HCT116 (cell line): Measurements from ENCODE around the gene RAB40C. TPM values are rescaled to one million over a fixed set of nuclear protein-coding genes. Genes with fewer than 3 reads are reported as not detected.

Source experiments
- ATAC-seq: fragments of 200-7000 bp; cut with Tn5 transposase; 2 replicates; pipeline ENCODE4 v1.9.1; 2020; ENCODE audit warnings: mild to moderate bottlenecking, moderate library complexity
- BruUV-seq: library from RNA; stranded (reverse); fragments of 400-500 nt; replicated peaks from 2 replicates; lab custom pipeline; 2021; lab: Mats Ljungman, UMichigan
- CTCF ChIA-PET: fragments of 300-600 bp; sonication (Branson Sonifier 250); formaldehyde crosslinking; loops from one replicate; lab custom pipeline; 2021; ENCODE audit warnings: antibody characterized with exemption; lab: Charles Lee
- POLR2A ChIA-PET: fragments of 300-600, 350-600 bp; sonication (Branson Sonifier 250); formaldehyde crosslinking; loops from one replicate; lab custom pipeline; 2021; ENCODE audit warnings: antibody characterized with exemption; lab: Charles Lee
- RAD21 ChIA-PET, 2 experiments: fragments of 300-600 bp; sonication (Branson Sonifier 250); formaldehyde crosslinking; loops; one replicate each; lab custom pipeline; 2023; ENCODE audit warnings: low total read pairs in 2 of 2; ENCODE audit not compliant: uncharacterized antibody in 2 of 2, unreplicated experiment in 2 of 2, low non-redundant PET in 1 of 2; lab: Charles Lee
- DNase-seq: peaks from one replicate; pipeline ENCODE4 v3.0.0-alpha.2; 2010; ENCODE audit warnings: low read depth, low spot score
- H2AFZ ChIP-seq: fragments of 200-600 bp; shearing (Covaris generic), sonication (generic); 2 replicates; pipeline ENCODE4 v1.6.1; 2017; ENCODE audit warnings: low read depth, mixed run types, mixed read lengths, antibody characterized with exemption, low read length; ENCODE audit not compliant: poor library complexity, severe bottlenecking
- H3K27ac ChIP-seq: 2 replicates; pipeline ENCODE4 v1.5.1; 2012; ENCODE audit warnings: low read depth, low read length
- H3K27me3 ChIP-seq: fragments of 200-600 bp; sonication (generic); 2 replicates; pipeline ENCODE4 v1.6.1; 2016; ENCODE audit warnings: mixed run types, low read length, mixed read lengths; ENCODE audit not compliant: insufficient read depth
- H3K36me3 ChIP-seq, 2 experiments: fragments of 200-500 bp in 1 of 2; fragments of 200-600 bp in 1 of 2; sonication (Bioruptor generic) in 1 of 2; sonication (generic) in 1 of 2; 2 replicates each; pipeline versions ENCODE4 v1.5.1 to v1.6.1; 2014 to 2016; ENCODE audit warnings: low read length in 2 of 2, inconsistent platforms in 1 of 2, mixed read lengths in 1 of 2, mixed run types in 1 of 2; ENCODE audit not compliant: insufficient read depth in 2 of 2, control insufficient read depth in 1 of 2
- H3K4me1 ChIP-seq, 2 experiments: fragments of 200-600 bp in 1 of 2; sonication (generic) in 1 of 2; 2 replicates each; pipeline versions ENCODE4 v1.5.1 to v1.6.1; 2012 to 2017; ENCODE audit warnings: low read length in 2 of 2, inconsistent platforms in 1 of 2, mild to moderate bottlenecking in 1 of 2, mixed read lengths in 1 of 2, mixed run types in 1 of 2, moderate library complexity in 1 of 2; ENCODE audit not compliant: insufficient read depth in 2 of 2, control insufficient read depth in 1 of 2
- H3K4me2 ChIP-seq: fragments of 200-600 bp; sonication (generic); 2 replicates; pipeline ENCODE4 v1.6.1; 2017; ENCODE audit warnings: mixed run types, low read length, mixed read lengths
- H3K4me3 ChIP-seq, 2 experiments: fragments of 200-600 bp in 1 of 2; sonication (generic) in 1 of 2; replicated peaks in 1 of 2; 2 replicates each; pipeline ENCODE4 v1.5.1; 2011 to 2016; ENCODE audit warnings: low read length in 2 of 2, control low read depth in 1 of 2, low read depth in 1 of 2, mild to moderate bottlenecking in 1 of 2, mixed read lengths in 1 of 2, mixed run types in 1 of 2
- H3K79me2 ChIP-seq: fragments of 200-600 bp; sonication (generic); 2 replicates; pipeline ENCODE4 v1.6.1; 2017; ENCODE audit warnings: mild to moderate bottlenecking, mixed run types, low read length, moderate library complexity, mixed read lengths; ENCODE audit not compliant: insufficient read depth
- H3K9ac ChIP-seq: fragments of 200-600 bp; sonication (generic); 2 replicates; pipeline ENCODE4 v1.6.1; 2016; ENCODE audit warnings: low read length, mixed read lengths
- H3K9me2 ChIP-seq: fragments of 200-600 bp; sonication (generic), shearing (Covaris generic); 2 replicates; pipeline ENCODE4 v1.6.1; 2017; ENCODE audit warnings: mixed run types, mild to moderate bottlenecking, moderate library complexity; ENCODE audit not compliant: insufficient read depth
- H3K9me3 ChIP-seq, 2 experiments: fragments of 200-500 bp in 1 of 2; fragments of 200-600 bp in 1 of 2; sonication (Bioruptor generic) in 1 of 2; sonication (generic) in 1 of 2; 2 replicates each; pipeline ENCODE4 v1.6.1; 2014 to 2017; ENCODE audit warnings: low read length in 2 of 2, mixed read lengths in 2 of 2, inconsistent platforms in 1 of 2, low read depth in 1 of 2, mild to moderate bottlenecking in 1 of 2, mixed run types in 1 of 2, moderate library complexity in 1 of 2; ENCODE audit not compliant: control insufficient read depth in 1 of 2, insufficient read depth in 1 of 2
- H4K20me1 ChIP-seq: fragments of 200-600 bp; sonication (generic), shearing (Covaris generic); 2 replicates; pipeline ENCODE4 v1.6.1; 2017; ENCODE audit warnings: mixed run types, mild to moderate bottlenecking, moderate library complexity; ENCODE audit not compliant: insufficient read depth
- CEBPB ChIP-seq: IDR thresholded peaks from 2 replicates; pipeline ENCODE4 v1.6.1; 2012; ENCODE audit warnings: low read depth
- ELF1 ChIP-seq: IDR thresholded peaks from 2 replicates; pipeline ENCODE4 v1.6.1; 2012; ENCODE audit warnings: low read depth, borderline replicate concordance
- EZH2phosphoT487 ChIP-seq: fragments of 200-600 bp; IDR thresholded peaks from 2 replicates; pipeline ENCODE4 v1.6.1; 2018; ENCODE audit warnings: antibody characterized with exemption, borderline replicate concordance
- FOSL1 ChIP-seq: IDR thresholded peaks from 2 replicates; pipeline ENCODE4 v1.6.1; 2012; ENCODE audit warnings: low read depth
- JUND ChIP-seq: IDR thresholded peaks from 2 replicates; pipeline ENCODE4 v1.6.1; 2012
- MAX ChIP-seq: IDR thresholded peaks from 2 replicates; pipeline ENCODE4 v1.6.1; 2012
- SIN3A ChIP-seq: IDR thresholded peaks from 2 replicates; pipeline ENCODE4 v1.6.1; 2012; ENCODE audit warnings: low read depth
- SP1 ChIP-seq: IDR thresholded peaks from 2 replicates; pipeline ENCODE4 v1.6.1; 2012; ENCODE audit warnings: low read depth
- SRF ChIP-seq: IDR thresholded peaks from 2 replicates; pipeline ENCODE4 v1.6.1; 2012; ENCODE audit warnings: low read depth
- TCF7L2 ChIP-seq: IDR thresholded peaks from 2 replicates; pipeline ENCODE4 v1.7.0; 2011; ENCODE audit warnings: borderline replicate concordance, inconsistent platforms; ENCODE audit not compliant: insufficient read depth, insufficient read length; ENCODE audit errors: extremely low read depth
- YY1 ChIP-seq: IDR thresholded peaks from 2 replicates; pipeline ENCODE4 v1.6.1; 2011; ENCODE audit warnings: low read length, low read depth, moderate library complexity, mild to moderate bottlenecking; ENCODE audit not compliant: insufficient replicate concordance; ENCODE audit errors: extremely low read depth
- ZBTB33 ChIP-seq: IDR thresholded peaks from 2 replicates; pipeline ENCODE4 v1.6.1; 2011; ENCODE audit warnings: mild to moderate bottlenecking, low read length, moderate library complexity; ENCODE audit not compliant: insufficient replicate concordance; ENCODE audit errors: extremely low read depth
- ZFX ChIP-seq: fragments of 450-650 bp; IDR thresholded peaks from 2 replicates; pipeline ENCODE4 v1.6.1; 2017
- ZNF274 ChIP-seq: fragments of 200-500 bp; sonication (Bioruptor generic); IDR thresholded peaks from 2 replicates; pipeline ENCODE4 v1.6.1; 2014; ENCODE audit warnings: mild to moderate bottlenecking, low read depth, low read length, inconsistent platforms
- intact Hi-C: fragments of 100-400 bp; cut with micrococcal nuclease; formaldehyde crosslinking; loops from 2 replicates; pipeline ENCODE4 v1.10.0; 2022
- total RNA-seq: library from RNA; stranded (reverse); gene quantifications from one replicate; pipeline ENCODE4 v1.2.1, GENCODE V29; 2021; ENCODE audit not compliant: unreplicated experiment
- TF ChIP-seq, protein P1 (sequence below): IDR thresholded peaks from 2 replicates; pipeline ENCODE4 v1.6.1; 2012; ENCODE audit warnings: low read depth
- TF ChIP-seq, protein P2 (sequence below), 3 experiments: fragments of 200-600 bp in 1 of 3; sonication (generic) in 1 of 3; IDR thresholded peaks in 2 of 3; conservative IDR thresholded peaks in 1 of 3; 2 replicates each; pipeline ENCODE4 v1.5.1; 2012 to 2017; ENCODE audit warnings: low read depth in 2 of 3, low read length in 2 of 3, antibody characterized with exemption in 1 of 3, borderline replicate concordance in 1 of 3, control low read depth in 1 of 3, mild to moderate bottlenecking in 1 of 3, mixed read lengths in 1 of 3, mixed run types in 1 of 3, moderate library complexity in 1 of 3; ENCODE audit not compliant: insufficient read depth in 1 of 3

RAB40C gene
- total RNA-seq, 1 experiment from 2014 or later, result 14.1 TPM

DNA sequence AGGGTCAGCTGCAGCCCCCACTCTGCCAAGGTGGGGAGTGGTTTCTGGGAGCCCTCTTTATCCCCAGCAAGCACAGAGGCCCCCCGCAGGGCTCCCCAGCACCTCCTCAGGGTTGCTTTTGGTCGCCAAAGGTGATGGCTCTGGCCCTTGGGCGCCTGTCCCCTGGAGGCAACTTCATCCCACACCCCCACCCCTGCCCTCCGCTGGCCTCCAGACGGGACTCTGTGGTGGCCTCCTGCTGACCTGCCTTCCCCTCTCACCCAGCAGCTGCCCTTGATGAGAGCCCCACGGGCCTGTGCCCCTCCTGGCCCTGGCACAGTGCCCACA, 70.2 kb downstream of the RAB40C start:
- H3K79me2 ChIP-seq, result no peaks in the 10 kb centered on the region
- no peak overlapping the region for H3K9ac ChIP-seq
- H3K4me2 ChIP-seq, result peak overlapping the region; percentile 21; the same call in 1 of the 2 replicates
- BruUV-seq, result no TSS peak
- no peaks in the 10 kb centered on the region for H3K27me3 ChIP-seq
- no peak for ATAC-seq
- TF ChIP-seq EZH2phosphoT487 (no peak), FOSL1 (no peak), SRF (no peak), CEBPB (no peak), ZNF274 (no peak), MAX (no peak), ZBTB33 (no peak), SIN3A (no peak), ELF1 (no peak), ZFX (no peak), JUND (no peak), TCF7L2 (no peak), SP1 (no peak), YY1 (no peak)
- TF ChIP-seq, protein P1, sequence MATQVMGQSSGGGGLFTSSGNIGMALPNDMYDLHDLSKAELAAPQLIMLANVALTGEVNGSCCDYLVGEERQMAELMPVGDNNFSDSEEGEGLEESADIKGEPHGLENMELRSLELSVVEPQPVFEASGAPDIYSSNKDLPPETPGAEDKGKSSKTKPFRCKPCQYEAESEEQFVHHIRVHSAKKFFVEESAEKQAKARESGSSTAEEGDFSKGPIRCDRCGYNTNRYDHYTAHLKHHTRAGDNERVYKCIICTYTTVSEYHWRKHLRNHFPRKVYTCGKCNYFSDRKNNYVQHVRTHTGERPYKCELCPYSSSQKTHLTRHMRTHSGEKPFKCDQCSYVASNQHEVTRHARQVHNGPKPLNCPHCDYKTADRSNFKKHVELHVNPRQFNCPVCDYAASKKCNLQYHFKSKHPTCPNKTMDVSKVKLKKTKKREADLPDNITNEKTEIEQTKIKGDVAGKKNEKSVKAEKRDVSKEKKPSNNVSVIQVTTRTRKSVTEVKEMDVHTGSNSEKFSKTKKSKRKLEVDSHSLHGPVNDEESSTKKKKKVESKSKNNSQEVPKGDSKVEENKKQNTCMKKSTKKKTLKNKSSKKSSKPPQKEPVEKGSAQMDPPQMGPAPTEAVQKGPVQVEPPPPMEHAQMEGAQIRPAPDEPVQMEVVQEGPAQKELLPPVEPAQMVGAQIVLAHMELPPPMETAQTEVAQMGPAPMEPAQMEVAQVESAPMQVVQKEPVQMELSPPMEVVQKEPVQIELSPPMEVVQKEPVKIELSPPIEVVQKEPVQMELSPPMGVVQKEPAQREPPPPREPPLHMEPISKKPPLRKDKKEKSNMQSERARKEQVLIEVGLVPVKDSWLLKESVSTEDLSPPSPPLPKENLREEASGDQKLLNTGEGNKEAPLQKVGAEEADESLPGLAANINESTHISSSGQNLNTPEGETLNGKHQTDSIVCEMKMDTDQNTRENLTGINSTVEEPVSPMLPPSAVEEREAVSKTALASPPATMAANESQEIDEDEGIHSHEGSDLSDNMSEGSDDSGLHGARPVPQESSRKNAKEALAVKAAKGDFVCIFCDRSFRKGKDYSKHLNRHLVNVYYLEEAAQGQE, result no peak
- TF ChIP-seq, protein P2, sequence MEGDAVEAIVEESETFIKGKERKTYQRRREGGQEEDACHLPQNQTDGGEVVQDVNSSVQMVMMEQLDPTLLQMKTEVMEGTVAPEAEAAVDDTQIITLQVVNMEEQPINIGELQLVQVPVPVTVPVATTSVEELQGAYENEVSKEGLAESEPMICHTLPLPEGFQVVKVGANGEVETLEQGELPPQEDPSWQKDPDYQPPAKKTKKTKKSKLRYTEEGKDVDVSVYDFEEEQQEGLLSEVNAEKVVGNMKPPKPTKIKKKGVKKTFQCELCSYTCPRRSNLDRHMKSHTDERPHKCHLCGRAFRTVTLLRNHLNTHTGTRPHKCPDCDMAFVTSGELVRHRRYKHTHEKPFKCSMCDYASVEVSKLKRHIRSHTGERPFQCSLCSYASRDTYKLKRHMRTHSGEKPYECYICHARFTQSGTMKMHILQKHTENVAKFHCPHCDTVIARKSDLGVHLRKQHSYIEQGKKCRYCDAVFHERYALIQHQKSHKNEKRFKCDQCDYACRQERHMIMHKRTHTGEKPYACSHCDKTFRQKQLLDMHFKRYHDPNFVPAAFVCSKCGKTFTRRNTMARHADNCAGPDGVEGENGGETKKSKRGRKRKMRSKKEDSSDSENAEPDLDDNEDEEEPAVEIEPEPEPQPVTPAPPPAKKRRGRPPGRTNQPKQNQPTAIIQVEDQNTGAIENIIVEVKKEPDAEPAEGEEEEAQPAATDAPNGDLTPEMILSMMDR (IDR thresholded peaks at IDR 0.05 in 2 of 3, conservative IDR thresholded peaks at IDR 0.05 in 1 of 3; ENCODE audit: borderline replicate concordance in 1 of 3, insufficient read depth in 1 of 3, low read depth in 2 of 3, low read length in 2 of 3), result no peak
- POLR2A ChIA-PET, result interaction anchor here (1.9 kb wide), 1 partner anchor 9 kb away, joined by 4 read pairs; no protein-coding TSS in a partner anchor
- no peaks in the 10 kb centered on the region for H3K9me2 ChIP-seq
- no peaks in the 10 kb centered on the region for H4K20me1 ChIP-seq
- peaks cover 3 to 9% of the 10 kb centered on the region in 2 experiments; a peak in 2 of 4 replicates for H3K4me1 ChIP-seq
- H3K4me3 ChIP-seq, result no peak overlapping the region
- no peak for DNase-seq
- CTCF ChIA-PET, result interaction anchor here (1.0 to 2.6 kb wide), 3 partner anchors 12 to 81 kb away, joined by 3 to 13 read pairs (median 3); partner anchors contain the start of genes METTL26 and WDR90
- H3K36me3 ChIP-seq, result no peaks in the 10 kb centered on the region
- H2AFZ ChIP-seq, result no peak overlapping the region
- peak overlapping the region; percentile 64; the same call in 1 of the 2 replicates for H3K27ac ChIP-seq
- H3K9me3 ChIP-seq, result no peaks in the 10 kb centered on the region
- RAD21 ChIA-PET, result no interaction called here
- intact Hi-C loops, result loop anchor here (2.0 kb wide), 1 partner anchor 81 kb away; no protein-coding TSS in a partner anchor
